Ishikawa (cell line): ENCODE data around the gene COX6A2.

Experiments
- CEBPB ChIP-seq: IDR thresholded peaks from 2 replicates; pipeline ENCODE4 v1.6.1; 2012
- CREB1 ChIP-seq: IDR thresholded peaks from 2 replicates; pipeline ENCODE4 v1.6.1; 2012; ENCODE audit warnings: low read depth
- EGR1 ChIP-seq: IDR thresholded peaks from 2 replicates; pipeline ENCODE4 v1.6.1; 2012
- EP300 ChIP-seq: IDR thresholded peaks from 2 replicates; pipeline ENCODE4 v1.6.1; 2012; ENCODE audit warnings: borderline replicate concordance
- FOXM1 ChIP-seq: IDR thresholded peaks from 2 replicates; pipeline ENCODE4 v1.6.1; 2012; ENCODE audit warnings: low read depth, borderline replicate concordance
- NFIC ChIP-seq: IDR thresholded peaks from 2 replicates; pipeline ENCODE4 v1.6.1; 2012
- RAD21 ChIP-seq: IDR thresholded peaks from 2 replicates; pipeline ENCODE4 v1.6.1; 2012; ENCODE audit warnings: low read depth
- TAF1 ChIP-seq: IDR thresholded peaks from 2 replicates; pipeline ENCODE4 v1.6.1; 2012; ENCODE audit warnings: low read depth, mild to moderate bottlenecking
- TCF12 ChIP-seq: IDR thresholded peaks from 2 replicates; pipeline ENCODE4 v1.6.1; 2012; ENCODE audit warnings: low read depth
- TEAD4 ChIP-seq: IDR thresholded peaks from 2 replicates; pipeline ENCODE4 v1.6.1; 2012
- YY1 ChIP-seq: IDR thresholded peaks from 2 replicates; pipeline ENCODE4 v1.6.1; 2012; ENCODE audit warnings: low read depth
- ZBTB7A ChIP-seq: IDR thresholded peaks from 2 replicates; pipeline ENCODE4 v1.6.1; 2012; ENCODE audit warnings: low read depth
- TF ChIP-seq, protein P1 (sequence below): IDR thresholded peaks from 2 replicates; pipeline ENCODE4 v1.6.1; 2012; ENCODE audit warnings: low read depth, mild to moderate bottlenecking
- TF ChIP-seq, protein P2 (sequence below): IDR thresholded peaks from 2 replicates; pipeline ENCODE4 v1.6.1; 2012
- TF ChIP-seq, protein P3 (sequence below): IDR thresholded peaks from 2 replicates; pipeline ENCODE4 v1.6.1; 2012

The COX6A2 gene

DNA sequence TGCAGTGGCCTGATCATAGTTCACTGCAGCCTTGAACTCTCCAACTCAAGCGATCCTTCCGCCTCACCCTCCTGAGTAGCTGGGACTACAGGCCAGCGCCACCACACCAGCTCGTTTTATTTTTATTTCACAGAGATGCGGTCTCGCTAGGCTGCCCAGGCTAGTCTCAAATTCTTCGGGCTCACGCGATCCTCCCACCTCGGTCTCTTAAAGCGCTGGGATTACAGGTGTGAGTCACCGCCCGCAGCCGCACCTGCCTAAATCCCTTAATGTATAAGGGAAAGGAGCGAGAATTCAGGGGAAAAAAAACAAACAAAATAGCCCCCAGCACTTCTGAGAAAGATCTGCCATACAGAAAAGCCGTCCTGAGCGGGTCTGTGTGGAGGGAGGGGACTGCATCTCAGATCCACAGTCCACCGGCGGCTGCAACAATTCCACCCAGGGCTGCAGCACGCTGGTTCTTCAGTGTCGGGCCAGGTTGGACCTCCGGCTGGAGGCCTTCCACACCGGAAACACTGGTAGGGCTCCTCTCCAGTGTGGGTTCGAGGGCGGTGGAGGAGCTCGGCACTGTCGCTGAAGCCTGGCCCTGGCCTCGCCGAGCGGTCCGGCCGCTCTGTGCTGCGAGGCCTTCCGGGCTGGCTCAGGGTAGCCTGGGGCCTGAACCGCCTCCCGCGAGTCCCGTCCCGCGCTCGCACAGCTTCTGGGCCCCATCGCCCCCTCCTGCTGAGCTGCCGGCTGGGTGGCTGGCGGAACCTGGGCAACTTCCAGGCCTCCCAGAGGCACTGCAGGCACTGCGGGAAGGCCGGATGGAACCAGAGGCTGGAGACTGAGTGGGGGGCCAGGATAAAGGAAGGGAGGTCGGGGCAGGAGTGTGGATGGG lies 7.4 kb upstream of the COX6A2 start:
- TF ChIP-seq CEBPB (no peak), TEAD4 (no peak)

DNA sequence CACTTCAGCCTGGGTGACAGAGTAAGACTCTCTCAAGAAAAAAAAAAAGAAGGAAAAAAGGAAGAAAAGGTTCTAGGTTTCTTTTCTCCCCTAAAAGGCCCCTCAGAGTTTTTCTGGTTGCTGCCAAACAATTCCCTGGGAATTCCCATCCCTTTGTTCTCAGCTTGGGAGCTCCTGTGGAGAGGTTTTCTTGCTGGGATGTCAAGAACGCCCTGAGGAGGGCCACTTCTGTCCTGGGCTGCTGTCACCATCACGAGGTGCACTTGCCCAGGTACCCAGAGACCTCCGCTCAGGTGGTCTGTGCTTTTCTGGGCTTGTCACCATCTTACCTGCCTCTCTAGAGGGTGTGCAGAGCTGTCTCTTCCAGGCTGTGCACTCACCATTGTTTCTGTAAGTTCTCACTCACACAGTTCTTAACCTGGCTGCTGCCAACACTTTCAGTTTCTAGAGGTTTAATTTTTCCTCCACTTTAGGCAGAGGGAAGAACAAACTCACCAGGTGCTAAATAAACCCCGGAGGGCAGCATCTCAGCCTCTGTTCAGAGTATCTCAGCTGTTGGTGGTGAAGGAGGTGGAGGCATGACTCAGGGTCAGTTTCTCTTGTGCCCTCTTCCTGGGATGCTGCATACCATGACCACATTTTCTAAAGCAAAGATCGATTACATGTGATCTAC lies 2.4 kb upstream of the COX6A2 start:
- TF ChIP-seq, protein P1, sequence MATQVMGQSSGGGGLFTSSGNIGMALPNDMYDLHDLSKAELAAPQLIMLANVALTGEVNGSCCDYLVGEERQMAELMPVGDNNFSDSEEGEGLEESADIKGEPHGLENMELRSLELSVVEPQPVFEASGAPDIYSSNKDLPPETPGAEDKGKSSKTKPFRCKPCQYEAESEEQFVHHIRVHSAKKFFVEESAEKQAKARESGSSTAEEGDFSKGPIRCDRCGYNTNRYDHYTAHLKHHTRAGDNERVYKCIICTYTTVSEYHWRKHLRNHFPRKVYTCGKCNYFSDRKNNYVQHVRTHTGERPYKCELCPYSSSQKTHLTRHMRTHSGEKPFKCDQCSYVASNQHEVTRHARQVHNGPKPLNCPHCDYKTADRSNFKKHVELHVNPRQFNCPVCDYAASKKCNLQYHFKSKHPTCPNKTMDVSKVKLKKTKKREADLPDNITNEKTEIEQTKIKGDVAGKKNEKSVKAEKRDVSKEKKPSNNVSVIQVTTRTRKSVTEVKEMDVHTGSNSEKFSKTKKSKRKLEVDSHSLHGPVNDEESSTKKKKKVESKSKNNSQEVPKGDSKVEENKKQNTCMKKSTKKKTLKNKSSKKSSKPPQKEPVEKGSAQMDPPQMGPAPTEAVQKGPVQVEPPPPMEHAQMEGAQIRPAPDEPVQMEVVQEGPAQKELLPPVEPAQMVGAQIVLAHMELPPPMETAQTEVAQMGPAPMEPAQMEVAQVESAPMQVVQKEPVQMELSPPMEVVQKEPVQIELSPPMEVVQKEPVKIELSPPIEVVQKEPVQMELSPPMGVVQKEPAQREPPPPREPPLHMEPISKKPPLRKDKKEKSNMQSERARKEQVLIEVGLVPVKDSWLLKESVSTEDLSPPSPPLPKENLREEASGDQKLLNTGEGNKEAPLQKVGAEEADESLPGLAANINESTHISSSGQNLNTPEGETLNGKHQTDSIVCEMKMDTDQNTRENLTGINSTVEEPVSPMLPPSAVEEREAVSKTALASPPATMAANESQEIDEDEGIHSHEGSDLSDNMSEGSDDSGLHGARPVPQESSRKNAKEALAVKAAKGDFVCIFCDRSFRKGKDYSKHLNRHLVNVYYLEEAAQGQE: no peak
- TF ChIP-seq, protein P2, sequence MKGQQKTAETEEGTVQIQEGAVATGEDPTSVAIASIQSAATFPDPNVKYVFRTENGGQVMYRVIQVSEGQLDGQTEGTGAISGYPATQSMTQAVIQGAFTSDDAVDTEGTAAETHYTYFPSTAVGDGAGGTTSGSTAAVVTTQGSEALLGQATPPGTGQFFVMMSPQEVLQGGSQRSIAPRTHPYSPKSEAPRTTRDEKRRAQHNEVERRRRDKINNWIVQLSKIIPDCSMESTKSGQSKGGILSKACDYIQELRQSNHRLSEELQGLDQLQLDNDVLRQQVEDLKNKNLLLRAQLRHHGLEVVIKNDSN: no peak
- no peak for TF ChIP-seq TEAD4
- TF ChIP-seq NFIC: no peak
- TF ChIP-seq RAD21: no peak

DNA sequence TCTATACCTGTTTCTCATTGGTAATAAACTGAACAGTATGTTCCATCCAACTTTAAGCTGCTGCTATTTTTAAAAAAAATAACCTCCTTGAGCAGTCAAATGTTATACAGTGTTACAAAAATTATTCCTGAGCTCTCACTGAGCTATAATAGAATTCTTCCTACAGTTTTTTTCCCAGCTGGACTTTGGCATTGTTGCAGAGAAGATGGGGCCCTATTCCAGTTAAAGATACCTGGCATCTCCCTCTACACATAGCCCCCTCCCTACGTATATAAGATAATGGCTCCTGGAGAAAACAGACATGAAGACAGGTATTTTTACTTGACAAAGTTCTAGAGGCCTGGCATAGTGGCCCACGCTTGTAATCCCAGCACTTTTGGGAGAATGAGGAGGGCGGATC lies 1.6 kb upstream of the COX6A2 start:
- no peak for TF ChIP-seq TEAD4
- TF ChIP-seq YY1: no peak
- TF ChIP-seq, protein P2: no peak
- no peak for TF ChIP-seq NFIC
- TF ChIP-seq CREB1: no peak
- TF ChIP-seq RAD21: no peak
- TF ChIP-seq FOXM1: no peak
- no peak for TF ChIP-seq TAF1
- no peak for TF ChIP-seq EGR1
- TF ChIP-seq ZBTB7A: no peak
- TF ChIP-seq EP300: no peak
- TF ChIP-seq TCF12: no peak
- TF ChIP-seq, protein P3, sequence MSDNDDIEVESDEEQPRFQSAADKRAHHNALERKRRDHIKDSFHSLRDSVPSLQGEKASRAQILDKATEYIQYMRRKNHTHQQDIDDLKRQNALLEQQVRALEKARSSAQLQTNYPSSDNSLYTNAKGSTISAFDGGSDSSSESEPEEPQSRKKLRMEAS: no peak
- TF ChIP-seq, protein P1: no peak
- no peak for TF ChIP-seq CEBPB

DNA sequence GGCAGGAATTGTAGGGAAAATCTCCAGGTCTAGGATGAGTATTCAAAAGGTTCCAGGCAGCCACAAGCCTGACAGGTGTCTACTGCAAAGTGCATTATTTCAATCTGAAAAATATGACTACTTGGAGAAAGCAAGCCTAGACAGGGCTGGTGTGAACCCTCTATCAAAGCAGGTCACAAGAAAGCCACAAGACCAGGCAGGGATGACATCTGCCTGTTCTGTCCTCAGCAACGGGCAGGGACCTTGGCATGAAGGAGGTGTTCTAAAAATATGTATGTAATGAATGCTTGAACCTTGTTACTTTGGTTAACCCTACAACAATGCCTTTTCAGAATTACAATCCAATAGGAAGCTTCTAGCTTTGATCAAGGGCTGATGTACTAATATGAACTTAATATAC lies 1.2 kb upstream of the COX6A2 start:
- TF ChIP-seq ZBTB7A (no peak), TAF1 (no peak), EP300 (no peak), CREB1 (no peak), RAD21 (no peak), EGR1 (no peak), TEAD4 (no peak), NFIC (no peak), YY1 (no peak), CEBPB (no peak), TCF12 (no peak)
- TF ChIP-seq, protein P1: no peak
- TF ChIP-seq, protein P3: no peak
- TF ChIP-seq, protein P2: no peak
